ENCODE results near the gene AUH. TPM values are rescaled to one million over a fixed set of nuclear protein-coding genes. Genes with fewer than 3 reads are reported as not detected.

Gene AUH
- total RNA-seq, 1 experiment from 2014 or later, result 21.7 TPM

DNA sequence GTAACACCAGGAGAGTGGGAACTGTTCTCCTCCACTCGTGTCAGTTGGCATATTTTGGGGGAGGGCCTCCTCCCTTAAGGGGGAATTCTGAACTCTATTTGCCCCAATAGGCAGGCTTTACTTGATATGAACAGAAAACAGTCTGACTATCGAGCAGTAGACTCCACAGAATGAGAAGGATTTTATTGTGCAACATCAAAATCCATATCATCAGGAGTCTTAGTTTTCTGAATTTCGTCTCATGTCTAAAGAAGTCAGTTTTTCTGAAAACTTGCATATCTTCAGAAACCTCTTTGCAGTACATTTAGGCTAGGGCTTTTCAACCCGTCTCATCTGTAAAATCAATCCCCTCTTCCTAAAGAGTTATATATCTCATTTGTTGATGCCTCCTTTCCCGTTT lies 96.2 kb downstream of the AUH start:
- peaks cover 0 to 1% of the 10 kb centered on the region in 2 experiments; a peak in 1 of 5 replicates for H3K9me3 Mint-ChIP-seq

More for the DNA sequence above, 96.2 kb downstream of the AUH start:
- Mint-ChIP-seq H3K36me3 (ENCODE audit: insufficient read depth in 1 of 3, low read depth in 3 of 3) (peaks cover 0 to 13% (median 4%) of the 10 kb centered on the region in 3 experiments; a peak in 2 of 7 replicates), H3K27ac (no peak overlapping the region), H3K27me3 (ENCODE audit: low read depth) (no peaks in the 10 kb centered on the region), H3K4me1 (0 out of 4 replicates have a peak, but pooled peaks cover 0 to 3% of the 10 kb centered on the region in 2 experiments), H3K4me3 (no peak overlapping the region)
- Histone ChIP-seq H3K4me2 (ENCODE audit: insufficient read depth, insufficient read length, low read length) (no peak overlapping the region), H3K4me1 (ENCODE audit: insufficient read depth, low read length) (no peaks in the 10 kb centered on the region), H2BK120ac (ENCODE audit: low read depth, low read length, poor library complexity, severe bottlenecking) (no peak overlapping the region), H3K18ac (ENCODE audit: insufficient read length, low read depth, low read length) (no peak overlapping the region), H3K79me2 (ENCODE audit: insufficient read depth, low read length) (no peaks in the 10 kb centered on the region), H3T11ph (ENCODE audit: low read length) (no peak overlapping the region), H4K5ac (ENCODE audit: insufficient read length, low read depth, low read length) (no peak overlapping the region), H2BK20ac (ENCODE audit: low read depth, low read length, poor library complexity, severe bottlenecking) (no peak overlapping the region), H3K27me3 (ENCODE audit: insufficient read depth, low read length) (no peaks in the 10 kb centered on the region), H3K56ac (ENCODE audit: insufficient read length, low read depth, low read length) (no peak overlapping the region), H4K8ac (replicated peaks; ENCODE audit: insufficient read length, low read depth, low read length) (no peak overlapping the region), H4K20me1 (ENCODE audit: control insufficient read depth, insufficient read depth, insufficient read length) (no peaks in the 10 kb centered on the region), H2BK15ac (ENCODE audit: low read depth, low read length) (no peak overlapping the region), H3K14ac (ENCODE audit: insufficient read depth, low read length) (no peak overlapping the region), H3K9me3 (ENCODE audit: control insufficient read depth, low read depth, low read length) (no peaks in the 10 kb centered on the region), H2AFZ (ENCODE audit: low read length) (no peak overlapping the region), H3K9ac (ENCODE audit: extremely low read depth, insufficient read length, low read length) (no peak overlapping the region), H3K27ac (ENCODE audit: insufficient read length, low read depth, low read length) (no peak overlapping the region), H2BK5ac (ENCODE audit: insufficient read length, low read length) (no peak overlapping the region), H2BK12ac (ENCODE audit: insufficient read length, low read depth, low read length) (no peak overlapping the region), H2AK5ac (ENCODE audit: insufficient read length, low read length) (no peak overlapping the region), H3K23me2 (ENCODE audit: insufficient read length, low read depth, low read length, poor library complexity, severe bottlenecking) (no peaks in the 10 kb centered on the region), H3K23ac (ENCODE audit: insufficient read length, low read depth, low read length) (no peak overlapping the region), H4K91ac (ENCODE audit: insufficient read length, low read depth, low read length) (no peak overlapping the region), H3K79me1 (ENCODE audit: insufficient read depth, low read depth, low read length, poor library complexity, severe bottlenecking) (peaks cover 3% of the 10 kb centered on the region), H3K4ac (ENCODE audit: low read depth, low read length) (no peak overlapping the region)
- WGBS (ENCODE audit: extremely low coverage, insufficient read length, low lambda C conversion rate), result no CpG with 5 or more reads among the region's 5 CpGs
- no peak for DNase-seq
- TF ChIP-seq, protein P1, sequence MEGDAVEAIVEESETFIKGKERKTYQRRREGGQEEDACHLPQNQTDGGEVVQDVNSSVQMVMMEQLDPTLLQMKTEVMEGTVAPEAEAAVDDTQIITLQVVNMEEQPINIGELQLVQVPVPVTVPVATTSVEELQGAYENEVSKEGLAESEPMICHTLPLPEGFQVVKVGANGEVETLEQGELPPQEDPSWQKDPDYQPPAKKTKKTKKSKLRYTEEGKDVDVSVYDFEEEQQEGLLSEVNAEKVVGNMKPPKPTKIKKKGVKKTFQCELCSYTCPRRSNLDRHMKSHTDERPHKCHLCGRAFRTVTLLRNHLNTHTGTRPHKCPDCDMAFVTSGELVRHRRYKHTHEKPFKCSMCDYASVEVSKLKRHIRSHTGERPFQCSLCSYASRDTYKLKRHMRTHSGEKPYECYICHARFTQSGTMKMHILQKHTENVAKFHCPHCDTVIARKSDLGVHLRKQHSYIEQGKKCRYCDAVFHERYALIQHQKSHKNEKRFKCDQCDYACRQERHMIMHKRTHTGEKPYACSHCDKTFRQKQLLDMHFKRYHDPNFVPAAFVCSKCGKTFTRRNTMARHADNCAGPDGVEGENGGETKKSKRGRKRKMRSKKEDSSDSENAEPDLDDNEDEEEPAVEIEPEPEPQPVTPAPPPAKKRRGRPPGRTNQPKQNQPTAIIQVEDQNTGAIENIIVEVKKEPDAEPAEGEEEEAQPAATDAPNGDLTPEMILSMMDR (conservative IDR thresholded peaks at IDR 0.05), result no peak
